ENCODE data around the gene NACAD.

GRCh38 chr7:45035893-45036292 is 52.9 kb downstream of the NACAD start:
- no peak for TF ChIP-seq CTCF (IDR thresholded peaks at IDR 0.05)
- TF ChIP-seq POLR2A (IDR thresholded peaks at IDR 0.05) = no peak
